HCT116 (cell line): Measurements from ENCODE around the gene PSMC3.

Source experiments
- EZH2 ChIP-seq: fragments of 200-600 bp; sonication (generic); IDR thresholded peaks from 2 replicates; pipeline ENCODE4 v1.6.1; 2017; ENCODE audit warnings: antibody characterized with exemption, mixed run types
- EZH2phosphoT487 ChIP-seq: fragments of 200-600 bp; IDR thresholded peaks from 2 replicates; pipeline ENCODE4 v1.6.1; 2018; ENCODE audit warnings: antibody characterized with exemption, borderline replicate concordance
- POLR2AphosphoS5 ChIP-seq: IDR thresholded peaks from 2 replicates; pipeline ENCODE4 v1.6.1; 2011; ENCODE audit warnings: mild to moderate bottlenecking, low read depth, low read length, moderate library complexity
- SP1 ChIP-seq: IDR thresholded peaks from 2 replicates; pipeline ENCODE4 v1.6.1; 2012; ENCODE audit warnings: low read depth

DNA sequence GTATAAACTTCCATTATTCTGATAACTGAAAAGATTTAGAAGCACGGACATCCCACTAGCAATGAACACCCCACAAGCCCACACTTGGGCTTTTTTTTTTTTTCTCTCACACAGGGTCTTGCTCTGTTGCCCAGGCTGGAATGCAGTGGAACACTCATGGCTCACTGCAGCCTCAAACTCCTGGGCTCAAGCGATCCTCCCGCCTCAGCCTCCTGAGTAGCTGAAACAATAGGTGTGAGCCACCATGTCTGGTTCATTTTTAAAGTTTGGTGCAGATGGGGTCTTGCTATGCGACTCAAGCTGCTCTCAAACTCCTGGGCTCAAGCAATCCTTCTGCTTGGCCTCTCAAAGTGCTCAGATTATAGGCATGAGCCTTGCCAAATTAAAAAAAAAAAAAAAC is 19.6 kb upstream of the PSMC3 start:
- TF ChIP-seq SP1 (no peak), EZH2phosphoT487 (no peak), EZH2 (no peak), POLR2AphosphoS5 (no peak)
